HG03520 (cell line): ENCODE data around the gene PDPK1.
A peak's percentile ranks its signal among the peaks of the same experiment; 100 is the strongest.

Experiments
- ATAC-seq: cut with Tn5 transposase; IDR thresholded peaks from one replicate; pipeline ENCODE4 v1.9.1; 2021; ENCODE audit warnings: mild to moderate bottlenecking, moderate library complexity; ENCODE audit not compliant: unreplicated experiment

PDPK1 gene

GRCh38 chr16:2537451-2538379 is at the start of gene PDPK1:
PDPK1 (plus strand) TSS chr16:2538021; CDS start chr16:2538113, 92 bp downstream.
- ATAC-seq, result peak; percentile 65

- no peak for ATAC-seq
Measured at GRCh38 chr16:2489581-2489980, 48.2 kb upstream of the PDPK1 start.

- ATAC-seq, result no peak
Measured at GRCh38 chr16:2490190-2491105, 47.4 kb upstream of the PDPK1 start.

GRCh38 chr16:2492292-2492691 is 45.5 kb upstream of the PDPK1 start:
- no peak for ATAC-seq

GRCh38 chr16:2493605-2494004 is 44.2 kb upstream of the PDPK1 start:
- ATAC-seq, result no peak

- no peak for ATAC-seq
Measured at GRCh38 chr16:2494616-2495015, 43.2 kb upstream of the PDPK1 start.

- no peak for ATAC-seq
Measured at GRCh38 chr16:2495041-2495440, 42.8 kb upstream of the PDPK1 start.

- no peak for ATAC-seq
Measured at GRCh38 chr16:2496223-2497115, 41.4 kb upstream of the PDPK1 start.

GRCh38 chr16:2497116-2497630 is 40.6 kb upstream of the PDPK1 start:
- no peak for ATAC-seq

- ATAC-seq, result no peak
Measured at GRCh38 chr16:2497695-2498484, 39.9 kb upstream of the PDPK1 start.

GRCh38 chr16:2498531-2499253 is 39.1 kb upstream of the PDPK1 start:
- ATAC-seq, result no peak

- ATAC-seq, result no peak
Measured at GRCh38 chr16:2499454-2499853, 38.4 kb upstream of the PDPK1 start.

GRCh38 chr16:2499890-2500429 is 37.9 kb upstream of the PDPK1 start:
- ATAC-seq, result no peak

- no peak for ATAC-seq
Measured at GRCh38 chr16:2500430-2500917, 37.3 kb upstream of the PDPK1 start.

GRCh38 chr16:2500918-2501750 is 36.7 kb upstream of the PDPK1 start:
- no peak for ATAC-seq

- no peak for ATAC-seq
Measured at GRCh38 chr16:2501946-2502895, 35.6 kb upstream of the PDPK1 start.
